Measurements from ENCODE around the gene HEY2.
"Not testable (repeated sequence)": the region's sequence is repeated elsewhere in the genome, so short reads cannot be mapped to it uniquely, and the experiment has no call there.

HEY2 gene

DNA sequence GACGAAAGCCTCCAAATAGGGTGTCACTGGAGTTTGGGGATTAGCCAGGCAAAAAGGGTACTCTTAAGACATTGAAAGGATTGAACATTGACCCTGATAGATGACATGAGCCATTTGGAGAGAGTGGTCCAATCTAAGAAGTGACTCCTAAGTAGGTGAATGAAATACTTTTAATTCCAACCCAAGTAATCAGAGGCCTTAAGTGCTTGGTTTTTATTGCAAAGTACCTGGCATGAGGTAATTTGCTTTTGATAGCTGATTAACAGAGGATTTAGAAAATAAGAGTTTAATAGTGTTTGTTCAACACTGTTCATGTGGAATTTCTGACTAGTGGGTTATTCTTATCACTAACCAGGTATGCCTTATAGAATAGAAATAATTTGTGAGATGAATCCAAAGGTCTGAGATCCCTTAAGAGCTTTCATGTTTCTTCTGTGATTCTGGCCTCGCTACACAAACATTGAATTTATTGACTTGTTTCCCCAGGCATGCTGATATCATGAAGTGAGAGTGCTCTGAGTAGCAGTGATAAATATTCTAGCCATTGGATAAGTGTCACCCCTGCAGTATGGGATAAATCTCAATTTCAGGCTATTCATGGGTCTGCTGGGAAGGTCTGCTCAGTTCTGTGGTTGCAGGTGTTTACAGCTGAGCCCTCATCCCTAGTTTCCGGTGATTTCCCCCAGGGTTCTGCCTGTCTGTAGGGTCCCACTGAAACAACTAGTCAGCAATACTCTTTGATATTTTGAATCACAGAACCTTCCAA lies 47.9 kb downstream of the HEY2 start:
- DNase-seq: no peak

DNA sequence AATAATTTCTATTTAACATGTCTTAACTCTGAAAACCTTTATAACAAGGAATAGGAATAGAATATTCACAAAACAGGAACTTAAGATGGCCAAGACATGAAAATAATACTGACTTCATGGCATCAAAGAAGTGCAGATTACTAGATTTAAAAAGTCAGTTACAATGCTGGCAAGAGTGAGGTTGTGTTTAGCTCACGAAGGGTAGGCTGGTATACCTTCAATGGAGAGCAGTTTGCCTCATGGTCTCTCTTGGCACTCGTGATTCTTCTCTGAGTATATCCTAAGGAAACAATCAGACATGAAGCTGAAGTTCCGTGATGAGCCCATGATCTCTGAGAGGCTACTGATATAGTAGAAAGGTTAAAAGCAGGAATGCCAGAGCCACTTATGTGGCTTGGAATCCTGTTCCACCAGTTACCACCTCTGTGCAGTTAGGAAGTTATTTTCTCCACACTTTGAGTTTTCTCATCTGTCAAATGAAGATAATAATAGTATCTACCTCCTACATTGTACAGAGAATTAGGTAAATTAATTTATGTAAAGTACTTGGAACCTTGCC lies 48.5 kb downstream of the HEY2 start:
- DNase-seq: no peak

DNA sequence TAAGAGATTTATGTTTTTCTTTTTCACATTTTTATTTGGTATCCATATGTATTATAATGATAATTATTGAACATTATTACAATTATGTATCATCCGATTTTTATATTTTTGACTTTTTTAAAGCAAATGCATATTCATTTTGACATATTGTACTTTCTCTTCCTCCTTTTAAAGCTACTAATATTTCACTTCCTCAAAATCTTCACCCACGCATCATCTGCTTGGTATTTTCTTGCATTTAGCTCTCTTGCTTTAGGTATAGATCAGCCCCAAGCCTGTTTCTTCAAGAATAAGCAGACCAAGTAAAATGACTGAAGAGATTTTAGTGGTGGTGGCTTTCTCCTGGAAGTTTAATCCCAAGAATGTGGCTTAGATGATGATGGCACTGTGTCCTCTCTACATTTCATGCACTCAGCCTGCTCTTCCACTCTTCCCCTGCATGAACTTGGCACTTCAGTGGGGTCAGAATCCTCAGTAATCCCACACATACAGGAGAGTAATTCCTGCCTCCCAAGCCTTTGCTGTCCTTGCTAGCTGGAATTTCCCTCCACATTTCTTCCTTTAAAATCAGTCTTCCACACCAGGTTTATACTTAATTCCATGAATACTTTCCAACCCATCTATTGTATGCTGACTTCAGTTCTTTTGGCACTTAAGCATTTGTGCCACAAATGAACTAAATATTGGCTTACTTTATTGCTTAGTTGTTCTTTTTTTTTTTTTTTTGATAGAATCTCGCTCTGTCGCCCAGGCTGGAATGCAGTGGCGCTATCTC lies 49.5 kb downstream of the HEY2 start:
- no peak for DNase-seq

DNA sequence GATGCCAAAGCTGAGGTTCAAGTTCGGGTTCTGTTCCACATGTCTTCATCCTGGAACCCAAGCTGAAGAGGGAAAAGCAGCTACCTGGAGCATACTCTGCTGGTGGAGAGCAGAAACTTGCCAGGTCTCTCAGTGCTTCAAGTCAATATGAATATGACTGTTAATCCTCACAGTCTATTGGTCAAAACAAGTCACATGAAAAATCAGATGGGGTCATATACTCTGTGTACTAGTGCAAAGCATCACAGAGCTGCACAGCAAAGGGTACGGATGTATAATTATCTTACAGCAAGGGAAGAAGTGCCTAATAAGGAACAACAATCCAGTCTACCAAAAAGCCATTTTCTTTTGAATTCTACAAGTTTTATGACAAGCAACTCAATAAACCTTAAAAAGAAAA lies 53.0 kb downstream of the HEY2 start:
- DNase-seq: no peak

DNA sequence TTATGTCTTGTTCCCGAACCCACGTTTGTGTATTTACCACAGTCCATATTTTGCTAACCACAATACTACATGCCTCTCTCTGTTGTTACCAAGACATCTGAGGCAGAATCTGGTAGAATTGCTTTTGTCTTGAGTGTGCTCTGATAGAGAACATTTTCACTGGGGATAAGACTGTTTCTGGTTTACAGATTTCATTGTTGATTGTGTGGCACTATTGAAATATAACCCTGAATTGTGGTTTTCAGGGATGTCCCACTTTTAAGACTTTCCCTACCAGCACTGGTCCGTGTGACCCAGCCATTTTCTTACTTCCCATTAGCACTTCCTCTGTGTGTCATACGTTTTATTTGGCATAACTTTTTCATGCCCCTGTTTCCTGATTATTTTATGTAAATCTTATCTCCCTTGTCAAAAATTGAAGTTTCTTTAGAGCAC lies 53.5 kb downstream of the HEY2 start:
- no peak for DNase-seq

DNA sequence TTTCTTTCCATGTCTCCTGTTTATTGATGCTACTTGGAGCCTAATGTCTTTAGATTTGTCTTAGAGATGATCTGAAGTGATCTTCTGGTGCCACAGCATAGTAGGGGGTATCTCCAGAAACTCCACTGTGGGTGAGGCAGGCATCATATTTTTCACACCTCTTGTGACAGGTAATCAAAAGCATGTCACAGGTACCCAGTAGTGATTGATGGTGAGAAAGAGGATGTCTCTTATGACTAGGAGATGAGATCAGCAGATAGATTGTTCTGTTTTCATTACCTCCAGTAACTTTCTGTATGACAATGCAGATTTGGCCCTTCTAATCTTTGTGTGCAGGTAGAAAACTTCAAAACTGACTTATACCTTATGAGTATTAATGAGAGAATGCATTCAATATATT lies 54.8 kb downstream of the HEY2 start:
- peak; percentile 35 for DNase-seq

DNA sequence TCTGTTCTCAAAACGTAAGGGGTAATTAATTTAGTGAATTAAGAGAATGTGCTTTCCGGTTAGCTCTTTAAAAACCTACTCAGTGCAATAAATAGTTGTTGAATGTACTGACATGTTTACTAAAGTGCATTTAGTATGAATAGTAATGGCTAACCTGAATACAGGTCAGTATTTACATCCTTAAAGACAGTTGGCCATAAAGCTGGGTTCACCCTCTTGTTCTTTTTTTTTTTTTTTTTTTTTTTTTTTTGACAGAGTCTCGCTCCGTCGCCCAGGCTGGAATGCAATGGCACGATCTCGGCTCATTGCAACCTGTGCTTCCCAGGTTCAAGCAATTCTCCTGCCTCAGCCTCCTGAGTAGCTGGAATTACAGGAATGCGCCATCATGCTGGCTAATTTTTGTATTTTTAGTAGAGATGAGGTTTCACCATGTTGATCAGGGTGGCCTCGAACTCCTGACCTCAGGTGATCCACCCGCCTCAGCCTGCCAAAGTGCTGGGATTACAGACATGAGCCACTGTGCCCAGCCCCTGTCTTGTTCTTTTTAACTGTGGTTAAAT lies 55.5 kb downstream of the HEY2 start:
- not testable (repeated sequence) for DNase-seq

DNA sequence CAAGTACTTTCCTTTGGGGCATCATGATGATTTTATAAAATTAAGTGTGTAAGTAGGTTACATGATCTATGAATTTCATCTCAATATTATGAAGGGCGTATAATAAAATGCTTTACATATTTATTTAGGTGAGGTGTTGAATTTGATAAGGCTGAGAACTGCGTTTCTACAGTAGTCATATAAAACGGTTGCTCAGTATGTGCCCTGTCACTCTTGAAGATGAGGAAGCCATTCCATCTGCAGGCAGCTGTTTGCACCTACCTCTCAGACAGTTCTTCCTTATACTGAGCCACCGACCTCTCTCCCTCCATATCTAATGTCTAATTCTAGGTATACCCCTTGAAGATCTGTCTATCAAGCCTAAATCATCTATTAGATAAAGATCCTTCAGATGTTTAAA lies 57.4 kb downstream of the HEY2 start:
- no peak for DNase-seq

DNA sequence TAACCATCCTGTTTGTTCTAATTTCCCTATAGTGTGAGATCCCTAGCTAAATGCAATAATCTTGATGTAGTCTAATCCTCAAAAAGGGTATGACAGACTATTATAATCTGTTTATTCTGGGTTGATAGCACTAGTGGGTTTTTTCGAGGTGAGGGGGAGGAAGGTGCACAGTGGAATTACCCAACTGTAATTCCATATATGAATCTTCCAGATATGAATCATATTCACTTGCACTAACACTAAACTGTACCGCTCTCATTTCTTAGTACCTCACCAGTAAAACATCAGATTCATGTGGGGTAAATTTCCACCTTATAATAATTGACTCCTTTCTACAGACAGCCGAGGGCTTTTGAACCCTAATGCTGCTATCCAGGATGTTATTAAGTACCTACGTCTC lies 57.9 kb downstream of the HEY2 start:
- DNase-seq: peak; percentile 17

DNA sequence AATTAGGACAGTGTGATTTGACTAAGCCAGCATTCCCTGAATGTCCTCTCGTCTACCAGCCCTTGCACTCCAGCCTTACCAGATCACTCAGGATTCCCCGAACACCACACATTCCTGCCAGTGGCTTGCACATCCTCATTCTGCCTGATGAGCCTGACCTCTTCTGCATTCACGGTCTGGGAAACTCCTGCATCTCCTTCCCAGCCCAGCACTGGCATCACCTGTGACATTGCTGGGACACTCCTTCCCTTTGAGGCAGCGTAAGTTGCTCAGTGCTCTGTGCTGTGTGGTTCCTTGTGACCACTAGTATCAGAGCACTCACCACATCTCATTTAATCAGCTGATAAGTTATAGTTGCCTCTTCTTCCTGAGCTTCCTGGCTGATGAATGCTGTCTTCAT lies 58.6 kb downstream of the HEY2 start:
- DNase-seq: no peak

DNA sequence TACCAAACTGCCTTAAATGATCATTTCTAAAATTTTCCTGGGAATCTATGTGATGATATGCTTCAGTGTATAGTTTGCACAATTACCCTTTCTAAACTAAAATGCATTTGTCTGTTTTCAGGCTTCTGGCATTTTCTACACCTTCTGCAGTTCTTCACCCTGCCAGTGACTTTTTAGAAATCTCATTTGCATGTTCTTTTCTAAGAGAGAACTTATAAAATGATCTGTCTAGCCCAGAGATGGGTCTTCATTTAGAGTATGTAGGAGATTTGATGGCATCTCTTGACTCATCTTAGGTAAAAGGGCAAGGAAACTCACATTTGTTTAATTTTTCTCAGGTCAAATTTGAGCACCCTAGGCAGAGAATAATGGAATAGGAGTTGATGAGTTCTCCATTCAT lies 59.2 kb downstream of the HEY2 start:
- DNase-seq: no peak

DNA sequence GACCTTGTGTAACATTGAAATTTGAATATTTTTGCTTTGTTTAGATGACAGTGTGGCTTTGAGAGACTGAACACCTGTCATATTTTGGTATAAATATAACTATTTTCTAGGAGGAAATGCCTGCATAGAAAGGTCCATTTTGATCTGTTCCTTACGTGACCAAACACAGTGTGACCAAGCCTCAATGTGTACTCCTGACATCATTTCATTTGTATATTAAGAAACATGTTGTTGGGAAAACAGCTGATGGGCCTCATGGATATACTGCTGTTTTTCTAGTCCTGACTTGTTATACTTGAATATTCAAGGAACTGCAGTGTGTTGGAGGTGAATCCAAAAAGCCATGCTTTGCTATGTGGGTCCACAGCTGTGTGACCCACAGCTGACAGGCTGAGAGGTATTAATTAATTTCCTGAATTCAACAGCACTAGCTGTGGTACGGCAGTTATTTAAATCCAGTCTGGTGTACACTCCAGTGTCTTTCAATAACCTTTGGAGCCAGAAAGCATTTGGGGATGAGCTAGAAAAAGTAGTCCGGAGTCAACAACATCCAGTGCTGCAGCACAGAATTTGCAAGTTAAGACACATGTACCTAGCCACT lies 60.2 kb downstream of the HEY2 start:
- DNase-seq: no peak

DNA sequence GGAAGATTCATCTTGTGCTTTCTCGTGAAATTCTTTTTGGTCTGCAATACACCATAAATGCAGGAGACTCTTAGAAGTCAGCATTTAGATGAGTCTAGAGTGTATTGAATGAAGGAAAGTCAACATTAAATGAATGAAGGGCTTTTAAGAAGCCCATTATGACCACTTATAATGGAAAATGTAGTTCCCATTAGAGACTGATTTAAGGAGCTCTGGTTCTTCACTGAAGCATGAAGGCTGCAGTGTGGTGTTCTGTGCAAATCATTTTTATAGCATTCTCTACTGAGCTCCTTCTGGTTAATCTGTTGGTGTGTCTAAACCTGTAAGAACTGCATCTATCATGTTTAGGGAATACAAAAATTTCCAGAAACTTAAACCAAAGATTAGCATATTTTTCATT lies 61.0 kb downstream of the HEY2 start:
- no peak for DNase-seq

Data from stimulated activated CD4-positive, alpha-beta T cell treated with anti-CD3 and anti-CD28 coated beads, Interleukin-15, amount 100 ng/mL, for 24 hours (primary cell).